ENCODE results near the gene CD6. TPM values are rescaled to one million over a fixed set of nuclear protein-coding genes. Genes with fewer than 3 reads are reported as not detected.
A peak's percentile ranks its signal among the peaks of the same experiment; 100 is the strongest.

The CD6 gene
- total RNA-seq, 1 donor from 2014 or later: 6.1 TPM

- peak; percentile 75 for DNase-seq
- Histone ChIP-seq H3K4me3 (peak within 1 kb of the TSS; percentile 64), H3K4me1 (peaks cover 26% of the 10 kb centered on the region), H3K27me3 (ENCODE audit: low read depth) (peaks cover 20% of the 10 kb centered on the region), H3K27ac (no peak within 1 kb of the TSS), H3K9me3 (no peaks in the 10 kb centered on the region), H3K36me3 (peaks cover 36% of the 10 kb centered on the region)
- no peak for TF ChIP-seq CTCF (IDR thresholded peaks at IDR 0.05)
- intact Hi-C loops (cut with DNase I): no loop called here
- ATAC-seq: peak; percentile 78 to 88
Observed at GRCh38 chr11:60924110-60924905, 47.2 kb upstream of the CD6 start, which contains the start of gene TMEM132A. Gene TMEM132A, plus strand, starts transcription at chr11:60924460. Its CDS starts 174 bp downstream, at chr11:60924634.

- intact Hi-C loops (cut with DNase I): no loop called here
- ATAC-seq (peak; percentile 2), DNase-seq (no peak)
- Histone ChIP-seq H3K36me3 (peaks cover 29% of the 10 kb centered on the region), H3K27ac (no peak overlapping the region), H3K4me1 (peaks cover 18% of the 10 kb centered on the region), H3K9me3 (no peaks in the 10 kb centered on the region), H3K27me3 (ENCODE audit: low read depth) (peaks cover 20% of the 10 kb centered on the region), H3K4me3 (peak overlapping the region; percentile 64)
- no peak for TF ChIP-seq CTCF (IDR thresholded peaks at IDR 0.05)
Observed at GRCh38 chr11:60924906-60925853, 46.3 kb upstream of the CD6 start.

GRCh38 chr11:60925868-60926267 lies 45.6 kb upstream of the CD6 start:
- Histone ChIP-seq H3K4me3 (no peak overlapping the region), H3K4me1 (peaks cover 18% of the 10 kb centered on the region), H3K9me3 (no peaks in the 10 kb centered on the region), H3K36me3 (peaks cover 23% of the 10 kb centered on the region), H3K27me3 (ENCODE audit: low read depth) (peaks cover 20% of the 10 kb centered on the region), H3K27ac (no peak overlapping the region)
- TF ChIP-seq CTCF (IDR thresholded peaks at IDR 0.05): no peak
- intact Hi-C loops (cut with DNase I): no loop called here
- peak in 1 of 2 donors; percentile 29 for ATAC-seq
- no peak for DNase-seq

- DNase-seq (no peak), ATAC-seq (no peak)
- no peak overlapping the region for H3K4me3 ChIP-seq
- H3K9me3 ChIP-seq: no peaks in the 10 kb centered on the region
- no peak overlapping the region for H3K27ac ChIP-seq
- H3K36me3 ChIP-seq: peaks cover 16% of the 10 kb centered on the region
- peaks cover 20% of the 10 kb centered on the region for H3K27me3 ChIP-seq (ENCODE audit: low read depth)
- peaks cover 18% of the 10 kb centered on the region for H3K4me1 ChIP-seq
- intact Hi-C loops (cut with DNase I): no loop called here
- no peak for TF ChIP-seq CTCF (IDR thresholded peaks at IDR 0.05)
Observed at GRCh38 chr11:60926500-60926899, 45.0 kb upstream of the CD6 start.

- intact Hi-C loops (cut with DNase I): no loop called here
- ATAC-seq (no peak), DNase-seq (no peak)
- Histone ChIP-seq H3K4me1 (peaks cover 18% of the 10 kb centered on the region), H3K36me3 (peaks cover 10% of the 10 kb centered on the region), H3K27ac (no peak overlapping the region), H3K27me3 (ENCODE audit: low read depth) (peaks cover 20% of the 10 kb centered on the region), H3K4me3 (no peak overlapping the region), H3K9me3 (no peaks in the 10 kb centered on the region)
- no peak for TF ChIP-seq CTCF (IDR thresholded peaks at IDR 0.05)
Observed at GRCh38 chr11:60927061-60927592, 44.4 kb upstream of the CD6 start.
